Neuronal stem cell (in vitro differentiated cells): Measurements from ENCODE around the gene GIGYF2.

Source experiments
- DNase-seq: peaks from one replicate; pipeline ENCODE4 v3.0.0-alpha.2; 2013; ENCODE audit warnings: low spot score
- H2AFZ ChIP-seq: one replicate; pipeline ENCODE4 v1.6.1; 2013; ENCODE audit warnings: mild to moderate bottlenecking, low read length, inconsistent platforms
- H2AK5ac ChIP-seq: 2 replicates; pipeline ENCODE4 v1.6.1; 2013; ENCODE audit warnings: low read depth, mild to moderate bottlenecking, inconsistent platforms, low read length, moderate library complexity, mixed read lengths
- H2BK120ac ChIP-seq: 2 replicates; pipeline ENCODE4 v1.6.1; 2013; ENCODE audit warnings: low read depth, mild to moderate bottlenecking, inconsistent platforms, low read length, moderate library complexity, mixed read lengths
- H2BK12ac ChIP-seq: one replicate; pipeline ENCODE4 v1.6.1; 2013; ENCODE audit warnings: low read length, inconsistent platforms
- H2BK15ac ChIP-seq: 2 replicates; pipeline ENCODE4 v1.6.1; 2013; ENCODE audit warnings: mild to moderate bottlenecking, low read length, inconsistent platforms, mixed read lengths
- H2BK5ac ChIP-seq: one replicate; pipeline ENCODE4 v1.6.1; 2013; ENCODE audit warnings: inconsistent platforms, mild to moderate bottlenecking, low read length, moderate library complexity
- H3K14ac ChIP-seq: one replicate; pipeline ENCODE4 v1.6.1; 2013; ENCODE audit warnings: low read length, inconsistent platforms
- H3K18ac ChIP-seq: 2 replicates; pipeline ENCODE4 v1.6.1; 2013; ENCODE audit warnings: low read length, inconsistent platforms
- H3K23ac ChIP-seq: 2 replicates; pipeline ENCODE4 v1.6.1; 2013; ENCODE audit warnings: low read depth, mild to moderate bottlenecking, mixed read lengths, low read length, inconsistent platforms; ENCODE audit not compliant: poor library complexity
- H3K27ac ChIP-seq: replicated peaks from 3 replicates; pipeline ENCODE4 v1.5.1; 2013; ENCODE audit warnings: low read length, inconsistent platforms
- H3K27me3 ChIP-seq, 3 experiments: 2 replicates each; pipeline ENCODE4 v1.6.1; 2013; ENCODE audit warnings: low read length in 3 of 3, mild to moderate bottlenecking in 2 of 3, inconsistent platforms in 1 of 3, low read depth in 1 of 3, mixed read lengths in 1 of 3, moderate library complexity in 1 of 3; ENCODE audit not compliant: control insufficient read depth in 3 of 3, insufficient read depth in 3 of 3
- H3K36me3 ChIP-seq, 2 donors: replicated peaks in 1 of 2; 2 replicates each; pipeline ENCODE4 v1.6.1; 2013; ENCODE audit warnings: low read length in 2 of 2; ENCODE audit not compliant: control insufficient read depth in 2 of 2, insufficient read depth in 2 of 2
- H3K4ac ChIP-seq: 2 replicates; pipeline ENCODE4 v1.6.1; 2013; ENCODE audit warnings: inconsistent platforms, mild to moderate bottlenecking, low read length, moderate library complexity
- H3K4me1 ChIP-seq, 2 donors: 1 replicate in 1 of 2; 2 replicates in 1 of 2; pipeline ENCODE4 v1.6.1; 2013; ENCODE audit warnings: low read length in 2 of 2, low read depth in 1 of 2; ENCODE audit not compliant: control insufficient read depth in 2 of 2, insufficient read depth in 1 of 2
- H3K4me2 ChIP-seq: one replicate; pipeline ENCODE4 v1.6.1; 2013; ENCODE audit warnings: mild to moderate bottlenecking, low read length, inconsistent platforms; ENCODE audit not compliant: insufficient read depth, poor library complexity, severe bottlenecking
- H3K4me3 ChIP-seq, 2 donors: 2 replicates each; pipeline ENCODE4 v1.5.1; 2013; ENCODE audit warnings: low read length in 2 of 2, mild to moderate bottlenecking in 2 of 2, inconsistent platforms in 1 of 2, moderate library complexity in 1 of 2
- H3K79me1 ChIP-seq: one replicate; pipeline ENCODE4 v1.6.1; 2013; ENCODE audit warnings: low read depth, mild to moderate bottlenecking, inconsistent platforms, low read length, moderate library complexity
- H3K9ac ChIP-seq: one replicate; pipeline ENCODE4 v1.6.1; 2013; ENCODE audit warnings: mild to moderate bottlenecking, low read depth, low read length, inconsistent platforms; ENCODE audit not compliant: poor library complexity
- H3K9me3 ChIP-seq, 2 donors: replicated peaks in 1 of 2; 2 replicates each; pipeline versions ENCODE3 to v1.6.1; 2013; ENCODE audit warnings: low read length in 2 of 2, mild to moderate bottlenecking in 2 of 2, inconsistent platforms in 1 of 2, low read depth in 1 of 2, mixed read lengths in 1 of 2, moderate library complexity in 1 of 2; ENCODE audit not compliant: control insufficient read depth in 2 of 2, insufficient read depth in 1 of 2
- H4K8ac ChIP-seq: one replicate; pipeline ENCODE4 v1.6.1; 2013; ENCODE audit warnings: low read depth, mild to moderate bottlenecking, inconsistent platforms, low read length, moderate library complexity
- H4K91ac ChIP-seq: one replicate; pipeline ENCODE4 v1.6.1; 2013; ENCODE audit warnings: low read length, low read depth, mild to moderate bottlenecking, inconsistent platforms; ENCODE audit not compliant: poor library complexity
- WGBS, 2 donors: extraction: QIAGEN DNeasy Blood & Tissue Kit; methylation state at CpG; one replicate each; pipeline ENCODE4 v1.1.7; 2013; ENCODE audit warnings: missing lambda C conversion rate in 2 of 2, mixed read lengths in 1 of 2; ENCODE audit not compliant: insufficient read length in 2 of 2, insufficient replicate concordance in 1 of 2; ENCODE audit errors: extremely low coverage in 2 of 2; 5-methylcytosine and 5-hydroxymethylcytosine counted together

GIGYF2 gene

DNA sequence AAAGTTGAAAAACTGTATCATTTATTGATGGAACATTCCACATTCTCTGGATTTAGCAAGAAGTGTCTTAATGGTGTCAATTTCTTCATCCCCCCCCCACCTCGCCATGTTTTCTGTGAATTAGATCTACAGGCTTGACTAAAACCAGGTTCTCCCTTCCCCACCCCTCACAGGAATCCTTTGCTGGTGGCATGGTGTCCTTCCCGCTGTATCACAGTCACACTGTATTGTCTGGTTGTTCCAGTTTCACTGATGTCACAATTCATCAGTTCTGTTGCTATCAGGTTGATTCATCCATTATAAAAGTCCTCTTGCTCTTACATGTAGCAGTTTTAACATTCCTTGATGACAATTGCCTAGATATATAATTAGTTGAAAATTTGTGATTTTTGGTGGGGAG lies 166.9 kb downstream of the GIGYF2 start:
- H2AK5ac ChIP-seq, result no peak overlapping the region
- H2AFZ ChIP-seq, result no peak overlapping the region
- H3K9ac ChIP-seq, result no peak overlapping the region
- no peaks in the 10 kb centered on the region for H3K9me3 ChIP-seq
- no peak overlapping the region for H3K18ac ChIP-seq
- no peak overlapping the region for H3K27ac ChIP-seq
- no CpG with 5 or more reads among the region's 2 CpGs for WGBS, 2 donors
- no peak for DNase-seq
- no peaks in the 10 kb centered on the region for H3K27me3 ChIP-seq
- peaks cover 11 to 26% of the 10 kb centered on the region in 2 donors for H3K36me3 ChIP-seq
- no peak overlapping the region for H4K91ac ChIP-seq
- H3K4me2 ChIP-seq, result no peak overlapping the region
- H3K14ac ChIP-seq, result no peak overlapping the region
- no peak overlapping the region for H2BK12ac ChIP-seq
- H2BK120ac ChIP-seq, result no peak overlapping the region
- no peak overlapping the region for H2BK5ac ChIP-seq
- H3K4me1 ChIP-seq, result peaks cover 0 to 2% of the 10 kb centered on the region in 2 donors
- no peak overlapping the region for H3K23ac ChIP-seq
- H3K79me1 ChIP-seq, result no peaks in the 10 kb centered on the region
- no peak overlapping the region for H4K8ac ChIP-seq
- H2BK15ac ChIP-seq, result no peak overlapping the region
- no peak overlapping the region for H3K4me3 ChIP-seq
- no peak overlapping the region for H3K4ac ChIP-seq

DNA sequence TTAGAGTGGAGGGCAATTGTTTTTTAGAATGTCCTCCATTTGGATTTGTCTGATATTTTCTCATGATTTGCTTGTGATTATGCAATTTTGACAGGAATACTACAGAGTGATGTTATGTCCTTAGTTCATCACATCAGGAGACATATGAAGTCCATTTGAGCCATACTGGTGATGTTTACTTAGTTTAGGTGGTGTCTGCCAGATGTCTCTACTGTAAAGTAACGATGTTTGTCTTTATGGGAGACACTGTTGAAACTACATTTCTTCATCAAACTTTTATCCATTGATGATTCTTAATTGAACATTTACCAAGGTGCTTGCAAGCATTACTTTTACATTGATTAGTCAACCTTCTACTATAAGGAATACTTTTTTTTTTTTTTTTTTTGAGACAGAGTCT lies 168.0 kb downstream of the GIGYF2 start:
- Histone ChIP-seq H3K27me3 (no peaks in the 10 kb centered on the region), H3K9me3 (no peaks in the 10 kb centered on the region), H3K9ac (no peak overlapping the region), H4K91ac (no peak overlapping the region), H2BK12ac (no peak overlapping the region), H3K4me2 (no peak overlapping the region), H2AK5ac (no peak overlapping the region), H2AFZ (no peak overlapping the region), H3K4ac (no peak overlapping the region), H2BK15ac (no peak overlapping the region), H3K23ac (no peak overlapping the region), H2BK5ac (no peak overlapping the region), H4K8ac (no peak overlapping the region), H2BK120ac (no peak overlapping the region), H3K27ac (no peak overlapping the region), H3K4me3 (no peak overlapping the region), H3K4me1 (peaks cover 0 to 2% of the 10 kb centered on the region in 2 donors), H3K14ac (no peak overlapping the region), H3K18ac (no peak overlapping the region), H3K36me3 (peaks cover 9 to 15% of the 10 kb centered on the region in 2 donors), H3K79me1 (no peaks in the 10 kb centered on the region)
- no CpG with 5 or more reads among the region's 1 CpG for WGBS, 2 donors
- DNase-seq, result no peak

- Histone ChIP-seq H3K9ac (no peak overlapping the region), H3K18ac (no peak overlapping the region), H2BK5ac (no peak overlapping the region), H2BK120ac (no peak overlapping the region), H3K4me3 (no peak overlapping the region), H2BK12ac (no peak overlapping the region), H3K9me3 (no peaks in the 10 kb centered on the region), H3K4me1 (no peaks in the 10 kb centered on the region), H2AK5ac (no peak overlapping the region), H4K91ac (no peak overlapping the region), H2AFZ (no peak overlapping the region), H3K4ac (no peak overlapping the region), H2BK15ac (no peak overlapping the region), H3K23ac (no peak overlapping the region), H3K4me2 (no peak overlapping the region), H3K36me3 (peaks cover 4 to 7% of the 10 kb centered on the region in 2 donors), H3K27me3 (no peaks in the 10 kb centered on the region), H3K14ac (no peak overlapping the region), H3K27ac (no peak overlapping the region), H3K79me1 (no peaks in the 10 kb centered on the region), H4K8ac (no peak overlapping the region)
- no CpG with 5 or more reads among the region's 4 CpGs for WGBS, 2 donors
- no peak for DNase-seq
Observed at GRCh38 chr2:232866104-232866503, 169.0 kb downstream of the GIGYF2 start.

GRCh38 chr2:232869138-232870017 lies 172.2 kb downstream of the GIGYF2 start:
- no peak overlapping the region for H3K27ac ChIP-seq
- WGBS, 2 donors, result no CpG with 5 or more reads among the region's 15 CpGs

More at GRCh38 chr2:232869138-232870017, 172.2 kb downstream of the GIGYF2 start:
- Histone ChIP-seq H2BK12ac (no peak overlapping the region), H3K79me1 (no peaks in the 10 kb centered on the region), H3K14ac (no peak overlapping the region), H2BK15ac (no peak overlapping the region), H3K9ac (peak overlapping the region; percentile 24), H2BK120ac (no peak overlapping the region), H2BK5ac (no peak overlapping the region), H2AK5ac (no peak overlapping the region), H3K4me3 (no peak overlapping the region), H3K18ac (no peak overlapping the region), H3K27me3 (no peaks in the 10 kb centered on the region), H3K9me3 (no peaks in the 10 kb centered on the region), H2AFZ (no peak overlapping the region), H3K36me3 (no peaks in the 10 kb centered on the region), H4K8ac (no peak overlapping the region), H3K4me1 (peaks cover 2 to 4% of the 10 kb centered on the region in 2 donors), H4K91ac (no peak overlapping the region), H3K4ac (no peak overlapping the region), H3K23ac (peak overlapping the region; percentile 25), H3K4me2 (no peak overlapping the region)
- no peak for DNase-seq
